HG02938 (cell line): ENCODE results near the gene RNF207.

Experiments
- ATAC-seq: cut with Tn5 transposase; IDR thresholded peaks from one replicate; pipeline ENCODE4 v1.9.1; 2021; ENCODE audit warnings: mild to moderate bottlenecking, moderate library complexity; ENCODE audit not compliant: unreplicated experiment

Gene RNF207, protein sequence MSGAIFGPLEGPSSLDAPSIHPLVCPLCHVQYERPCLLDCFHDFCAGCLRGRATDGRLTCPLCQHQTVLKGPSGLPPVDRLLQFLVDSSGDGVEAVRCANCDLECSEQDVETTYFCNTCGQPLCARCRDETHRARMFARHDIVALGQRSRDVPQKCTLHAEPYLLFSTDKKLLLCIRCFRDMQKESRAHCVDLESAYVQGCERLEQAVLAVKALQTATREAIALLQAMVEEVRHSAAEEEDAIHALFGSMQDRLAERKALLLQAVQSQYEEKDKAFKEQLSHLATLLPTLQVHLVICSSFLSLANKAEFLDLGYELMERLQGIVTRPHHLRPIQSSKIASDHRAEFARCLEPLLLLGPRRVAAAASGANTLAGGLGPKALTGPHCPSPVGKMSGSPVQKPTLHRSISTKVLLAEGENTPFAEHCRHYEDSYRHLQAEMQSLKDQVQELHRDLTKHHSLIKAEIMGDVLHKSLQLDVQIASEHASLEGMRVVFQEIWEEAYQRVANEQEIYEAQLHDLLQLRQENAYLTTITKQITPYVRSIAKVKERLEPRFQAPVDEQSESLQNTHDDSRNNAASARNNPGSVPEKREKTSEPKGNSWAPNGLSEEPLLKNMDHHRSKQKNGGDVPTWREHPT

GRCh38 chr1:6205849-6206519 is at the start of gene RNF207:
RNF207 (plus strand) TSS chr1:6206119; CDS start chr1:6206536, 417 bp downstream.
- ATAC-seq: no peak

DNA sequence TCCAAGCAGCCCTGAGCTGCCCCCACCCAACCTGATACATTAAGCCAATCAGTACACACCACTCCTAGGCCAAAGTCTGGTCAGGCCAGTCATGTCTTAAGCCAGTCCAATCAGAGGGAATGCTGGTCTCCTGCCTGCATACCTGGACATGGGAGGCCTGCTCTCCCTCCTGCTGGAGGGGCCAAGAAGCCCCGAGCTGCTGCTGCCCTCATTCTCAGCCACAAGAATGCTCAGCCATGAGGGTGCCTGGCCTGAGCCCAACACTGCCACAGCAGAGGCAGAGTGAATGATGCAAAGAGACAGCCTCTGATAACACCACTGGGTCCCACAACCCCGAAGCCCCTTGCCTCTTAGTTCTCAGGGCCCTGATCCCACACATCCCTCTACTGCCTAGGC is 48.8 kb upstream of the RNF207 start:
- ATAC-seq: no peak

GRCh38 chr1:6157528-6158174 is 48.3 kb upstream of the RNF207 start:
- no peak for ATAC-seq

- no peak for ATAC-seq
Measured at GRCh38 chr1:6158181-6158580, 47.7 kb upstream of the RNF207 start.

GRCh38 chr1:6162341-6162740 is 43.6 kb upstream of the RNF207 start:
- ATAC-seq: no peak

DNA sequence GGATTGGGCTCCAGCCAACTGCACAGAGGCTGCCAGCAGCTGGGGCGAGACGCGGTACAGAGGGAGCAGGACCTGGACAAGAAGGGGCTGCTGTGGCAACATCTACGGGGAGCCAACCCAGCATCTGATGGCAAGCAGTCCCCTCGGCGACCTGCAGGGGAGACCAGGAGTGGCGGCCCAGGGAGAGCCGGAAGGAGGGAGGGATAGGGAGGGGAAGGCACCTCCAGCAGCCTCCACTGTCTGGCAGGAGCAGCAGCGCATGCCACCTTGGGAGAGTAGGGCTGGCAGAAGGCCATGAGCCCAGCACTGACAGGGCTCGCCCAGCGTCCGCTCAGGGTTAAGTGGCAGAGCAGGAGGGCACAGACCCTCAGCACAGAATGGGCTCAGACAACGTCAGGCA is 43.1 kb upstream of the RNF207 start:
- ATAC-seq: no peak

DNA sequence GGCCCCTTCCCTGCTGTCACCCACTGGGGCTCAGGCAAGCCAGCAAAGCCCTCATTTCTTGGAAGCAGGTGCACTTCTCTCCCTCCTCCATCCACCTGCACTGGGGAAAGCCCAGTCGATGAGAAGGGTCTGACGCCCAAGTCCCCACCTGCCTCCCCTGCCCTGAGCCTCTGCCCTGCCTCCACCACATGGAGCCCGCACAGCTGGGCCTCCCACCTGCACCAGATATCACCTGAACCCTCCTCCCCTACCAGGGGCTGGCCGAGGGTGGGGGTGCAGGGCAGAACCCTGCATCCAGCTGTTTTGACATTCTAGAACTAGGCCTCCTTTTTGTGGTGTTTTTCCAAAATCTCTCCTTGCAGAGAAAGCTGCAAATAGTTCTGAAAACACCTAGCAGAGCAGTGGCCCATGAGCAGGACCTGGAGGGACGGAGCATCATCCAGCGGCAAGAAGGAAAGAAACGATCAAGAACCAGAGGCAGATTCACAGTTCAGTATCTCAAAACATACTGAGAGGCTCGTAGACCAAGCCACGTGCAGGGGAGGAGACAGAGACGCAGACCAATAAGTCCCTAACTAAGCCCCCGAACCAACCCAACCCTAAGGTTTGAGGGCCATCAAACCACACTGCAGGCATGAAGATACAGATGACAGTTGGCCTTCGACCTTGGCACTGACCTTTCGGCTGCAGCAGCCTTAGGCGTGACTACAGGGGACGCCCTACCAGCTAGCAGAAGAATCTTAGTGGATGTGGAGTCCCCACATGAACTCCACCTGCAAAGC is 42.5 kb upstream of the RNF207 start:
- no peak for ATAC-seq

DNA sequence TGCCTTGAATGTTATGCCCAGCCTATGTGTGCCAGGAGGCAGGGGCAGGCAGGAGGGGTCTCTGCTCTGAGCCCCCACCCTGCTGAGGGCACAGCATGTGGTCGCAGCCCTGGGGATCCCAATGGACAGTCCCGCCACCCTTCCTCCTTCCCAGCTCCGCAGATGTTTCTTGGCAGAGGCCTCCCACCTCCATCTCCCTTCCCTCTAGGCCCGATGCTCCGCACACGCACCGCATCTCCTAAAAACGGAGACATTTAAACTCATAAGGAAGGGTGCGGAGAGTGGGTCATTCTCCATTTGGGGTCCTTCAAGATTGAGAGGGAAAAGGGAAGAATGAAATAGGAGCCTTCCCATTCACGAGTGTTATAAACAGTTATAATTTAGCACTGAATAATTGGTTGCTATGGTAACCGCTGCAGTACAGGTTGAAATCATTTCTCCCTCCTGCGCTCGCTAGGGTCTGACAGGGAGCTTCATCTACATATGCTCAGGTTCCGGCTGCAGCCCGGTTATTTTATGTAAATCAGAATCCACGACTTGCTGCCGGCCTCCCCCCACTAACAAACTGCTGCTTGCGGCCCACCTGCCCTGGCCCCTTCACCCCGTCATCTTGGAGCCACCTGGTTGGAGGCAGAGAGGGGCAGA is 41.8 kb upstream of the RNF207 start:
- no peak for ATAC-seq

DNA sequence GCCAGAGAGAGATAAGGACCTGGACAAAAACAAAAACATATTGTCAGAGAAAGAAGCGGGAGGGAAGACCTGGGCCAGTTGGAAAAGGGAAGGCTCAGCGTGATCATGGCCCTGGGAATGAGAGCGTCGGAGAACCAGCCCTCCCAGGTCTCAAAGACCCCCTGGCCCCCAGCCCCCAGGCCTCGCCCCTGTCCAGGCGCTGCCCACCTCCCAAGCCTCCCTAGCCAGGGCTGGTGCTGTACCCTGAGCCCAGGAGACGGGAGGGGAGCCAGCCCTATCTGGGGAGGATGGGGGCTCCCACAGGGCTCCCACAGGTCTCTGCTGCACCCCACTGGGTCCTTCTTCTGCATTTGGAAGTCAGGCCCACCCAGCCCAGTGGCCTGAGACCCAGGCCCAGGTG is 40.9 kb upstream of the RNF207 start:
- no peak for ATAC-seq

GRCh38 chr1:6165441-6165985 is 40.4 kb upstream of the RNF207 start:
- no peak for ATAC-seq

DNA sequence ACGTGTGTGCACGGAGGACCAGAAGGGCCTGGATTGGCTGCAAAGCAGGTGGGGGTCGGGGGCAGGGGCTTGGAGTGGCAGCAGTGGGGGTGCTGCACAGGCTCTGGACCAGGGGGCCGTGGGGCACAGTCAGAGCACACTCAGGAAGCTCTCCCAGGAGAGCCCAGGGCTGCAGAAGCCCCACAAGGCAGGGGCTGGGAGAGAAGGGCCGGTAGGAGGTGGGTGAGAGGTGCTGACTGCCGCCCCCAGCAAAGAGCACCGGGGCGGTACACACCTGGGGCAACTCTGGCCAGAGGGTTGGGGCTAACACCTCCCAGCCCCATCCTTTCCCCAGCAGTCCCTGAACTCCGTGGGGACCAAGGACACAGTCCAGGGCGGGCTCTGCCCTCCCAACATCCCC is 39.7 kb upstream of the RNF207 start:
- ATAC-seq: no peak

DNA sequence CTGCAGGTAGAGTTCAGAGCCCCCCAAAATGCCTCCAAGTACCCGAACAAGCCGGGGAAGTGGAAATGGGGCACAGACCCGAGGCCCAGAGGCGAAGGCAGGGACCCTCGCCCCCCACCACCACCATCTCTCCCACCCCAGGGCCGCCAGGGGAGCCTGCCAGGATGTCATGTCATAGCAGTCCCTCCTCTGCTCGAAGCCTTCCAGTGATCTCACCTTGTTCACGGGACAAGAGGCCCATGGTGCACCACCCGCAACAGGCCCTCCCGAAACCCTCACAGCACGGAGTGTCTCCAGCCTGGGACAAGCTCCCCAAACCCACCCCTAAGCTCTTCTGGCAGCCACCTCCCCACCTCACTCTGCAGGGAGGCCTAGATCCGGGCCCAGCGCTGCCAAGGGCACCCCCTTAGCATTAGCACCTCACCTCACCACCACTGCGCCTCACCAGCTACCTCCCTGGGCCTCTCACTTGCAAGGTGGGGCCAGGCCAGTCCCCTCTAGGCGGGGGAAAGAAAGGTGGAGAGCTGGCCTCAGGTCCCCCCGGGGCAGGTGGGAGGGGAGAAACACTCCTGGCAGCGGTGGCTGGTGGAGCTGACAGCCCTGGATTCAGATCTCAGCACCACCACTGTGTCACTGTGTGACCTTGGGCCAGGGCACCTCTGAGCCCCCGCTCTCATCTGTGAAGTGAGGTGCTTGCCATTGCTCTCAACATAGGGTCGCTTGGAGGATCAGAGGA is 39.1 kb upstream of the RNF207 start:
- no peak for ATAC-seq

GRCh38 chr1:6167391-6168303 is 38.3 kb upstream of the RNF207 start:
- ATAC-seq: no peak

DNA sequence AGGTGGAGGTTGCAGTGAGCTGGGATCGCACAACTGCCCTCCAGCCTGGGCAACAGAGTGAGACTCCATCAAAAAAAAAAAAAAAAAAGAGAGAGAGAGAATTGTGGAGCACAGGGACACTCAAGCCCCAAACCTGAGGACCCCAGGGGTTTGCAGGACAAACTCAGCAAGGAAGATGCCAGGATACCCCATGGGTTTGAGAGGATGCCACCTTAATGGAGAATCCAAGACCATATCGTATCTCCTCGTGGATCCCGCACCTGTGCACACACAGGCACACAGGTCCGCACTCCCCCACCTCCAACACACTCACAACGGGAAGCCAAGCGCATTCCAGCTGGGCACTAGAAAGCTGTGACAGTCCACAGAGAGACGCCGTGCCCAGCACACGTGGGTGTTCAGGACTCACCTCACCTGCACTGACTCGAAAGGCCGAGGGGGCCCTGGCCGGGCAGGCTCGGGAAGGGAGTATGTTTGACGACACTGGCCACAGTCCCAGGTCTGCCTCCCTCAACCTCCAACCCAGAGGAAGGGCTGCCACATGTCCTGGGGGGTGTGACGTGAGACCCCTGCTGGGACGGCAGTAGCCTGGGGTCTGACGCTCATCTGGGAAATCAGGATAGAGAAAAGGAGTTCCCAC is 36.9 kb upstream of the RNF207 start:
- no peak for ATAC-seq

GRCh38 chr1:6170116-6170741 is 35.7 kb upstream of the RNF207 start:
- no peak for ATAC-seq

DNA sequence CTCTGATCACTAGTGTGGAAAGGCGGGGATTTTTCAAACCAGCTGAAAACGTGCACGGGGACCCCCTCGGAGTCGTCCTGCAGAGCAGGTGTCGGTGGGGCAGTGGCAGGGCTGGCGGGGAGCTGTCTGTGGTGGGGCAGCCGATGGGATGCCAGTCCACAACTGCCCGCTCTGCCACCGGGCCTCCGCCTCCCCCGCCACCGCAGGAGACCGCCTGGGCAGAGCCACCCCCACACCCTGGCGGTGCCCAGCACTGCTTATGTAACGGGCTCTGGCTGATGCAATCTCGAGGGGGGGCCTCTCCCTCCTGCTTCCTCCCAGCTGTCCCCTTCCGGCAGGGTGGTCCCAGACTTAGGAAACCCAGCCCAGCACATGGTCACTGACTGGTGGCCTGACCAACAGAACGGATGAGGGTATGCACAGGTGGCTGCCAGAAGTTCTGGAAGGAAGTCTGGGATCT is 35.1 kb upstream of the RNF207 start:
- ATAC-seq: no peak

GRCh38 chr1:6171548-6172124 is 34.3 kb upstream of the RNF207 start:
- ATAC-seq: no peak
